HCT116 (cell line): ENCODE data around the gene RNASEL. TPM values are rescaled to one million over a fixed set of nuclear protein-coding genes. Genes with fewer than 3 reads are reported as not detected.

Experiments used
- ATAC-seq: fragments of 200-7000 bp; cut with Tn5 transposase; 2 replicates; pipeline ENCODE4 v1.9.1; 2020; ENCODE audit warnings: mild to moderate bottlenecking, moderate library complexity
- BruUV-seq: library from RNA; stranded (reverse); fragments of 400-500 nt; replicated peaks from 2 replicates; lab custom pipeline; 2021; lab: Mats Ljungman, UMichigan
- CTCF ChIA-PET: fragments of 300-600 bp; sonication (Branson Sonifier 250); formaldehyde crosslinking; loops from one replicate; lab custom pipeline; 2021; ENCODE audit warnings: antibody characterized with exemption; lab: Charles Lee
- POLR2A ChIA-PET: fragments of 300-600, 350-600 bp; sonication (Branson Sonifier 250); formaldehyde crosslinking; loops from one replicate; lab custom pipeline; 2021; ENCODE audit warnings: antibody characterized with exemption; lab: Charles Lee
- RAD21 ChIA-PET, 2 experiments: fragments of 300-600 bp; sonication (Branson Sonifier 250); formaldehyde crosslinking; loops; one replicate each; lab custom pipeline; 2023; ENCODE audit warnings: low total read pairs in 2 of 2; ENCODE audit not compliant: uncharacterized antibody in 2 of 2, unreplicated experiment in 2 of 2, low non-redundant PET in 1 of 2; lab: Charles Lee
- DNase-seq: peaks from one replicate; pipeline ENCODE4 v3.0.0-alpha.2; 2010; ENCODE audit warnings: low read depth, low spot score
- H2AFZ ChIP-seq: fragments of 200-600 bp; shearing (Covaris generic), sonication (generic); 2 replicates; pipeline ENCODE4 v1.6.1; 2017; ENCODE audit warnings: low read depth, mixed run types, mixed read lengths, antibody characterized with exemption, low read length; ENCODE audit not compliant: poor library complexity, severe bottlenecking
- H3K27ac ChIP-seq: 2 replicates; pipeline ENCODE4 v1.5.1; 2012; ENCODE audit warnings: low read depth, low read length
- H3K27me3 ChIP-seq: fragments of 200-600 bp; sonication (generic); 2 replicates; pipeline ENCODE4 v1.6.1; 2016; ENCODE audit warnings: mixed run types, low read length, mixed read lengths; ENCODE audit not compliant: insufficient read depth
- H3K36me3 ChIP-seq, 2 experiments: fragments of 200-500 bp in 1 of 2; fragments of 200-600 bp in 1 of 2; sonication (Bioruptor generic) in 1 of 2; sonication (generic) in 1 of 2; 2 replicates each; pipeline versions ENCODE4 v1.5.1 to v1.6.1; 2014 to 2016; ENCODE audit warnings: low read length in 2 of 2, inconsistent platforms in 1 of 2, mixed read lengths in 1 of 2, mixed run types in 1 of 2; ENCODE audit not compliant: insufficient read depth in 2 of 2, control insufficient read depth in 1 of 2
- H3K4me1 ChIP-seq, 2 experiments: fragments of 200-600 bp in 1 of 2; sonication (generic) in 1 of 2; 2 replicates each; pipeline versions ENCODE4 v1.5.1 to v1.6.1; 2012 to 2017; ENCODE audit warnings: low read length in 2 of 2, inconsistent platforms in 1 of 2, mild to moderate bottlenecking in 1 of 2, mixed read lengths in 1 of 2, mixed run types in 1 of 2, moderate library complexity in 1 of 2; ENCODE audit not compliant: insufficient read depth in 2 of 2, control insufficient read depth in 1 of 2
- H3K4me2 ChIP-seq: fragments of 200-600 bp; sonication (generic); 2 replicates; pipeline ENCODE4 v1.6.1; 2017; ENCODE audit warnings: mixed run types, low read length, mixed read lengths
- H3K4me3 ChIP-seq, 2 experiments: fragments of 200-600 bp in 1 of 2; sonication (generic) in 1 of 2; replicated peaks in 1 of 2; 2 replicates each; pipeline ENCODE4 v1.5.1; 2011 to 2016; ENCODE audit warnings: low read length in 2 of 2, control low read depth in 1 of 2, low read depth in 1 of 2, mild to moderate bottlenecking in 1 of 2, mixed read lengths in 1 of 2, mixed run types in 1 of 2
- H3K79me2 ChIP-seq: fragments of 200-600 bp; sonication (generic); 2 replicates; pipeline ENCODE4 v1.6.1; 2017; ENCODE audit warnings: mild to moderate bottlenecking, mixed run types, low read length, moderate library complexity, mixed read lengths; ENCODE audit not compliant: insufficient read depth
- H3K9ac ChIP-seq: fragments of 200-600 bp; sonication (generic); 2 replicates; pipeline ENCODE4 v1.6.1; 2016; ENCODE audit warnings: low read length, mixed read lengths
- H3K9me2 ChIP-seq: fragments of 200-600 bp; sonication (generic), shearing (Covaris generic); 2 replicates; pipeline ENCODE4 v1.6.1; 2017; ENCODE audit warnings: mixed run types, mild to moderate bottlenecking, moderate library complexity; ENCODE audit not compliant: insufficient read depth
- H3K9me3 ChIP-seq, 2 experiments: fragments of 200-500 bp in 1 of 2; fragments of 200-600 bp in 1 of 2; sonication (Bioruptor generic) in 1 of 2; sonication (generic) in 1 of 2; 2 replicates each; pipeline ENCODE4 v1.6.1; 2014 to 2017; ENCODE audit warnings: low read length in 2 of 2, mixed read lengths in 2 of 2, inconsistent platforms in 1 of 2, low read depth in 1 of 2, mild to moderate bottlenecking in 1 of 2, mixed run types in 1 of 2, moderate library complexity in 1 of 2; ENCODE audit not compliant: control insufficient read depth in 1 of 2, insufficient read depth in 1 of 2
- H4K20me1 ChIP-seq: fragments of 200-600 bp; sonication (generic), shearing (Covaris generic); 2 replicates; pipeline ENCODE4 v1.6.1; 2017; ENCODE audit warnings: mixed run types, mild to moderate bottlenecking, moderate library complexity; ENCODE audit not compliant: insufficient read depth
- CBX3 ChIP-seq: IDR thresholded peaks from 2 replicates; pipeline ENCODE4 v1.6.1; 2012; ENCODE audit warnings: low read depth
- ELF1 ChIP-seq: IDR thresholded peaks from 2 replicates; pipeline ENCODE4 v1.6.1; 2012; ENCODE audit warnings: low read depth, borderline replicate concordance
- FOSL1 ChIP-seq: IDR thresholded peaks from 2 replicates; pipeline ENCODE4 v1.6.1; 2012; ENCODE audit warnings: low read depth
- POLR2AphosphoS5 ChIP-seq: IDR thresholded peaks from 2 replicates; pipeline ENCODE4 v1.6.1; 2011; ENCODE audit warnings: mild to moderate bottlenecking, low read depth, low read length, moderate library complexity
- SRF ChIP-seq: IDR thresholded peaks from 2 replicates; pipeline ENCODE4 v1.6.1; 2012; ENCODE audit warnings: low read depth
- TCF7L2 ChIP-seq: IDR thresholded peaks from 2 replicates; pipeline ENCODE4 v1.7.0; 2011; ENCODE audit warnings: borderline replicate concordance, inconsistent platforms; ENCODE audit not compliant: insufficient read depth, insufficient read length; ENCODE audit errors: extremely low read depth
- YY1 ChIP-seq: IDR thresholded peaks from 2 replicates; pipeline ENCODE4 v1.6.1; 2011; ENCODE audit warnings: low read length, low read depth, moderate library complexity, mild to moderate bottlenecking; ENCODE audit not compliant: insufficient replicate concordance; ENCODE audit errors: extremely low read depth
- ZFX ChIP-seq: fragments of 450-650 bp; IDR thresholded peaks from 2 replicates; pipeline ENCODE4 v1.6.1; 2017
- intact Hi-C: fragments of 100-400 bp; cut with micrococcal nuclease; formaldehyde crosslinking; loops from 2 replicates; pipeline ENCODE4 v1.10.0; 2022
- total RNA-seq: library from RNA; stranded (reverse); gene quantifications from one replicate; pipeline ENCODE4 v1.2.1, GENCODE V29; 2021; ENCODE audit not compliant: unreplicated experiment
- TF ChIP-seq, protein P1 (sequence below): IDR thresholded peaks from 2 replicates; pipeline ENCODE4 v1.6.1; 2012; ENCODE audit warnings: low read depth
- TF ChIP-seq, protein P2 (sequence below), 3 experiments: fragments of 200-600 bp in 1 of 3; sonication (generic) in 1 of 3; IDR thresholded peaks in 2 of 3; conservative IDR thresholded peaks in 1 of 3; 2 replicates each; pipeline ENCODE4 v1.5.1; 2012 to 2017; ENCODE audit warnings: low read depth in 2 of 3, low read length in 2 of 3, antibody characterized with exemption in 1 of 3, borderline replicate concordance in 1 of 3, control low read depth in 1 of 3, mild to moderate bottlenecking in 1 of 3, mixed read lengths in 1 of 3, mixed run types in 1 of 3, moderate library complexity in 1 of 3; ENCODE audit not compliant: insufficient read depth in 1 of 3
- TF ChIP-seq, protein P3 (sequence below): IDR thresholded peaks from 2 replicates; pipeline ENCODE4 v1.6.1; 2012
- TF ChIP-seq, protein P4 (sequence below): IDR thresholded peaks from 2 replicates; pipeline ENCODE4 v1.6.1; 2012

Gene RNASEL
- total RNA-seq, 1 experiment from 2014 or later, result 2.9 TPM

DNA sequence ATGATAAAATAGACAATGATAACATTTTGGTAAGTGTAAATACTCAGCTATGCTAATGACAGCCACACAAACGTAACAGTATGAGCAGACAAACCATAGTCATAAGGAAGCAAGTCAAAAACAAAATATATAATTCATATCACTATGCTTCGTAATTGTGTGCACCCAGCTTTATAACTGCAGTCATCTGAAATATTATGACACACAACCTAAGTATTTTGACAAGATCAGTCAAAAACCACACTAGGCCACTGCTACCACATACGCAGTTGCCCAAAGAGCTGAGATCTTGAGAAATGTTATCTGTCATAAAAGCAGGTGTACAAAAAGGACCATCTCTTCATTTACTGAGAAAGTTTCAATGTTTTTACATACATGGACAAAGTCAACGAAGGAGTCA lies 26.0 kb downstream of the RNASEL start:
- no peak overlapping the region for H2AFZ ChIP-seq
- no peak overlapping the region for H3K27ac ChIP-seq
- H3K79me2 ChIP-seq, result no peaks in the 10 kb centered on the region
- no peak for DNase-seq
- H3K9me3 ChIP-seq, result no peaks in the 10 kb centered on the region
- H4K20me1 ChIP-seq, result no peaks in the 10 kb centered on the region
- TF ChIP-seq POLR2AphosphoS5 (no peak), YY1 (no peak)
- no peak overlapping the region for H3K4me3 ChIP-seq
- intact Hi-C loops, result no loop called here
- CTCF ChIA-PET, result no interaction called here
- H3K27me3 ChIP-seq, result no peaks in the 10 kb centered on the region
- no TSS peak for BruUV-seq
- no peaks in the 10 kb centered on the region for H3K9me2 ChIP-seq
- H3K4me2 ChIP-seq, result no peak overlapping the region
- POLR2A ChIA-PET, result no interaction called here
- ATAC-seq, result no peak
- H3K36me3 ChIP-seq, result no peaks in the 10 kb centered on the region
- H3K4me1 ChIP-seq, result no peaks in the 10 kb centered on the region
- RAD21 ChIA-PET, result no interaction called here
- no peak overlapping the region for H3K9ac ChIP-seq

DNA sequence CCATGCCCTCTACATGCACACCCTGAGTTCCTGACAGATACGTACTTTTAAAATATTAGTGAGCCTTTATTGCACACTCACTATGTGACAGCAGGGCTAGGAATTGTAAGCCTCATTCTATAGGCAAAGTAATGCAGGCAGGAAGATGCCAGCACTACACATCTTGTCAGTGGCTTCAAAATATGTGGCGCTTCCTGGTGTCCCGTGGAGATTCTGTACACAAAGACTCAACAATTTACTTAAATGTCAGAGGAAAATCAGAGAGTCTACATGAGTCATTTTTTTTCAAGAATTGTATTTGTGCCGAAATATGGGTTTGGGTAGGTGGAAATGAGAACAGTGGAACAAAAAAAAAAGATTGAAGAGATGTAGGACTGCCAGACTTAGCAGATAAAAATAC lies 27.6 kb downstream of the RNASEL start:
- no peak overlapping the region for H3K4me2 ChIP-seq
- no peaks in the 10 kb centered on the region for H3K36me3 ChIP-seq
- no peak for TF ChIP-seq TCF7L2
- TF ChIP-seq FOSL1, result no peak
- TF ChIP-seq, protein P1, sequence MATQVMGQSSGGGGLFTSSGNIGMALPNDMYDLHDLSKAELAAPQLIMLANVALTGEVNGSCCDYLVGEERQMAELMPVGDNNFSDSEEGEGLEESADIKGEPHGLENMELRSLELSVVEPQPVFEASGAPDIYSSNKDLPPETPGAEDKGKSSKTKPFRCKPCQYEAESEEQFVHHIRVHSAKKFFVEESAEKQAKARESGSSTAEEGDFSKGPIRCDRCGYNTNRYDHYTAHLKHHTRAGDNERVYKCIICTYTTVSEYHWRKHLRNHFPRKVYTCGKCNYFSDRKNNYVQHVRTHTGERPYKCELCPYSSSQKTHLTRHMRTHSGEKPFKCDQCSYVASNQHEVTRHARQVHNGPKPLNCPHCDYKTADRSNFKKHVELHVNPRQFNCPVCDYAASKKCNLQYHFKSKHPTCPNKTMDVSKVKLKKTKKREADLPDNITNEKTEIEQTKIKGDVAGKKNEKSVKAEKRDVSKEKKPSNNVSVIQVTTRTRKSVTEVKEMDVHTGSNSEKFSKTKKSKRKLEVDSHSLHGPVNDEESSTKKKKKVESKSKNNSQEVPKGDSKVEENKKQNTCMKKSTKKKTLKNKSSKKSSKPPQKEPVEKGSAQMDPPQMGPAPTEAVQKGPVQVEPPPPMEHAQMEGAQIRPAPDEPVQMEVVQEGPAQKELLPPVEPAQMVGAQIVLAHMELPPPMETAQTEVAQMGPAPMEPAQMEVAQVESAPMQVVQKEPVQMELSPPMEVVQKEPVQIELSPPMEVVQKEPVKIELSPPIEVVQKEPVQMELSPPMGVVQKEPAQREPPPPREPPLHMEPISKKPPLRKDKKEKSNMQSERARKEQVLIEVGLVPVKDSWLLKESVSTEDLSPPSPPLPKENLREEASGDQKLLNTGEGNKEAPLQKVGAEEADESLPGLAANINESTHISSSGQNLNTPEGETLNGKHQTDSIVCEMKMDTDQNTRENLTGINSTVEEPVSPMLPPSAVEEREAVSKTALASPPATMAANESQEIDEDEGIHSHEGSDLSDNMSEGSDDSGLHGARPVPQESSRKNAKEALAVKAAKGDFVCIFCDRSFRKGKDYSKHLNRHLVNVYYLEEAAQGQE, result no peak
- TF ChIP-seq, protein P2, sequence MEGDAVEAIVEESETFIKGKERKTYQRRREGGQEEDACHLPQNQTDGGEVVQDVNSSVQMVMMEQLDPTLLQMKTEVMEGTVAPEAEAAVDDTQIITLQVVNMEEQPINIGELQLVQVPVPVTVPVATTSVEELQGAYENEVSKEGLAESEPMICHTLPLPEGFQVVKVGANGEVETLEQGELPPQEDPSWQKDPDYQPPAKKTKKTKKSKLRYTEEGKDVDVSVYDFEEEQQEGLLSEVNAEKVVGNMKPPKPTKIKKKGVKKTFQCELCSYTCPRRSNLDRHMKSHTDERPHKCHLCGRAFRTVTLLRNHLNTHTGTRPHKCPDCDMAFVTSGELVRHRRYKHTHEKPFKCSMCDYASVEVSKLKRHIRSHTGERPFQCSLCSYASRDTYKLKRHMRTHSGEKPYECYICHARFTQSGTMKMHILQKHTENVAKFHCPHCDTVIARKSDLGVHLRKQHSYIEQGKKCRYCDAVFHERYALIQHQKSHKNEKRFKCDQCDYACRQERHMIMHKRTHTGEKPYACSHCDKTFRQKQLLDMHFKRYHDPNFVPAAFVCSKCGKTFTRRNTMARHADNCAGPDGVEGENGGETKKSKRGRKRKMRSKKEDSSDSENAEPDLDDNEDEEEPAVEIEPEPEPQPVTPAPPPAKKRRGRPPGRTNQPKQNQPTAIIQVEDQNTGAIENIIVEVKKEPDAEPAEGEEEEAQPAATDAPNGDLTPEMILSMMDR (IDR thresholded peaks at IDR 0.05 in 2 of 3, conservative IDR thresholded peaks at IDR 0.05 in 1 of 3; ENCODE audit: borderline replicate concordance in 1 of 3, insufficient read depth in 1 of 3, low read depth in 2 of 3, low read length in 2 of 3), result no peak
- TF ChIP-seq ZFX, result no peak
- no peak for TF ChIP-seq CBX3
- no peak for TF ChIP-seq ELF1
- no peak for TF ChIP-seq YY1
- TF ChIP-seq POLR2AphosphoS5, result no peak
- TF ChIP-seq, protein P3, sequence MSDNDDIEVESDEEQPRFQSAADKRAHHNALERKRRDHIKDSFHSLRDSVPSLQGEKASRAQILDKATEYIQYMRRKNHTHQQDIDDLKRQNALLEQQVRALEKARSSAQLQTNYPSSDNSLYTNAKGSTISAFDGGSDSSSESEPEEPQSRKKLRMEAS, result no peak
- TF ChIP-seq, protein P4, sequence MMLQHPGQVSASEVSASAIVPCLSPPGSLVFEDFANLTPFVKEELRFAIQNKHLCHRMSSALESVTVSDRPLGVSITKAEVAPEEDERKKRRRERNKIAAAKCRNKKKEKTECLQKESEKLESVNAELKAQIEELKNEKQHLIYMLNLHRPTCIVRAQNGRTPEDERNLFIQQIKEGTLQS, result no peak
- TF ChIP-seq SRF, result no peak
- no peaks in the 10 kb centered on the region for H4K20me1 ChIP-seq
- ChIA-PET CTCF (no interaction called here), POLR2A (no interaction called here), RAD21 (no interaction called here)
- H3K4me3 ChIP-seq, result no peak overlapping the region
- no peak overlapping the region for H3K27ac ChIP-seq
- no peak overlapping the region for H2AFZ ChIP-seq
- no TSS peak for BruUV-seq
- DNase-seq (no peak), ATAC-seq (no peak)
- H3K27me3 ChIP-seq, result no peaks in the 10 kb centered on the region
- H3K9me2 ChIP-seq, result no peaks in the 10 kb centered on the region
- H3K4me1 ChIP-seq, result no peaks in the 10 kb centered on the region
- no peaks in the 10 kb centered on the region for H3K79me2 ChIP-seq
- no peak overlapping the region for H3K9ac ChIP-seq
- H3K9me3 ChIP-seq, result no peaks in the 10 kb centered on the region
- intact Hi-C loops, result no loop called here
